Panc1 (cell line): Measurements from ENCODE around the gene FGFRL1. TPM values are rescaled to one million over a fixed set of nuclear protein-coding genes. Genes with fewer than 3 reads are reported as not detected.

ENCODE experiments used
- ATAC-seq: fragments of 200-7000 bp; cut with Tn5 transposase; 2 replicates; pipeline ENCODE4 v1.9.1; 2020; ENCODE audit warnings: mild to moderate bottlenecking, moderate library complexity
- BruUV-seq: library from RNA; stranded (reverse); fragments of 400-500 nt; replicated peaks from 2 replicates; lab custom pipeline; 2021; lab: Mats Ljungman, UMichigan
- CTCF ChIA-PET: fragments of 300-600 bp; sonication (Branson Sonifier 250); formaldehyde crosslinking; loops from one replicate; lab custom pipeline; 2022; ENCODE audit warnings: antibody characterized with exemption; lab: Charles Lee
- POLR2A ChIA-PET: fragments of 300-600 bp; sonication (Branson Sonifier 250); formaldehyde crosslinking; loops from one replicate; lab custom pipeline; 2022; ENCODE audit warnings: antibody characterized with exemption; lab: Charles Lee
- DNase-seq: peaks from one replicate; pipeline ENCODE4 v3.0.0-alpha.2; 2010; ENCODE audit warnings: low read depth, low spot score
- H3K27ac ChIP-seq: 2 replicates; pipeline ENCODE4 v1.5.1; 2011; ENCODE audit warnings: mild to moderate bottlenecking, low read length, inconsistent platforms
- H3K27me3 ChIP-seq: fragments of 200-500 bp; sonication (Bioruptor generic); 2 replicates; pipeline ENCODE4 v1.6.0; 2014; ENCODE audit warnings: low read length, inconsistent platforms; ENCODE audit not compliant: control insufficient read depth, insufficient read depth
- H3K36me3 ChIP-seq: fragments of 200-500 bp; sonication (Bioruptor generic); 2 replicates; pipeline ENCODE4 v1.5.1; 2014; ENCODE audit warnings: inconsistent platforms, mild to moderate bottlenecking, low read length, moderate library complexity; ENCODE audit not compliant: control insufficient read depth, insufficient read depth
- H3K4me1 ChIP-seq: 2 replicates; pipeline ENCODE4 v1.5.1; 2011; ENCODE audit warnings: inconsistent platforms, mild to moderate bottlenecking, low read length, moderate library complexity; ENCODE audit not compliant: control insufficient read depth, insufficient read depth
- H3K4me3 ChIP-seq, 2 experiments: 2 replicates each; pipeline ENCODE4 v1.5.1; 2011 to 2012; ENCODE audit warnings: low read depth in 2 of 2, low read length in 2 of 2, mild to moderate bottlenecking in 2 of 2, inconsistent platforms in 1 of 2, moderate library complexity in 1 of 2
- H3K9me3 ChIP-seq: fragments of 200-500 bp; sonication (Bioruptor generic); 2 replicates; pipeline ENCODE4 v1.5.1; 2014; ENCODE audit warnings: low read depth, mild to moderate bottlenecking, inconsistent platforms, low read length, moderate library complexity; ENCODE audit not compliant: control insufficient read depth, insufficient read depth
- POLR2AphosphoS5 ChIP-seq: IDR thresholded peaks from 2 replicates; pipeline ENCODE4 v1.6.1; 2012; ENCODE audit warnings: mild to moderate bottlenecking, low read depth, low read length, moderate library complexity
- SIN3A ChIP-seq: IDR thresholded peaks from 2 replicates; pipeline ENCODE4 v1.6.1; 2012; ENCODE audit warnings: low read depth, mild to moderate bottlenecking, low read length, moderate library complexity, borderline replicate concordance; ENCODE audit not compliant: insufficient read depth
- TCF7L2 ChIP-seq: IDR thresholded peaks from 2 replicates; pipeline ENCODE4 v1.6.1; 2011; ENCODE audit warnings: mild to moderate bottlenecking, low read depth, low read length, inconsistent platforms
- in situ Hi-C: cut with HindIII; loops from 2 replicates; pipeline ENCODE4 v1.10.0; 2016; ENCODE audit warnings: low sequenced_read_pairs, low pct_unique_long_range_greater_than_20kb
- intact Hi-C: fragments of 100-400 bp; cut with micrococcal nuclease; formaldehyde crosslinking; loops from one replicate; pipeline ENCODE4 v1.10.0; 2022; ENCODE audit not compliant: unreplicated experiment
- total RNA-seq: library from RNA; stranded (reverse); gene quantifications from one replicate; pipeline ENCODE4 v1.2.1, GENCODE V29; 2021; ENCODE audit not compliant: unreplicated experiment
- TF ChIP-seq, protein P1 (sequence below), 2 experiments: IDR thresholded peaks; 2 replicates each; pipeline ENCODE4 v1.6.1; 2011 to 2012; ENCODE audit warnings: low read depth in 2 of 2, control low read depth in 1 of 2, low read length in 1 of 2, mild to moderate bottlenecking in 1 of 2, moderate library complexity in 1 of 2; ENCODE audit not compliant: insufficient read depth in 1 of 2
- TF ChIP-seq, protein P2 (sequence below): fragments of 450-650 bp; IDR thresholded peaks from 2 replicates; pipeline ENCODE4 v1.5.1; 2017; ENCODE audit warnings: mild to moderate bottlenecking

Gene FGFRL1
- total RNA-seq, 1 experiment from 2014 or later = 43.1 TPM

DNA sequence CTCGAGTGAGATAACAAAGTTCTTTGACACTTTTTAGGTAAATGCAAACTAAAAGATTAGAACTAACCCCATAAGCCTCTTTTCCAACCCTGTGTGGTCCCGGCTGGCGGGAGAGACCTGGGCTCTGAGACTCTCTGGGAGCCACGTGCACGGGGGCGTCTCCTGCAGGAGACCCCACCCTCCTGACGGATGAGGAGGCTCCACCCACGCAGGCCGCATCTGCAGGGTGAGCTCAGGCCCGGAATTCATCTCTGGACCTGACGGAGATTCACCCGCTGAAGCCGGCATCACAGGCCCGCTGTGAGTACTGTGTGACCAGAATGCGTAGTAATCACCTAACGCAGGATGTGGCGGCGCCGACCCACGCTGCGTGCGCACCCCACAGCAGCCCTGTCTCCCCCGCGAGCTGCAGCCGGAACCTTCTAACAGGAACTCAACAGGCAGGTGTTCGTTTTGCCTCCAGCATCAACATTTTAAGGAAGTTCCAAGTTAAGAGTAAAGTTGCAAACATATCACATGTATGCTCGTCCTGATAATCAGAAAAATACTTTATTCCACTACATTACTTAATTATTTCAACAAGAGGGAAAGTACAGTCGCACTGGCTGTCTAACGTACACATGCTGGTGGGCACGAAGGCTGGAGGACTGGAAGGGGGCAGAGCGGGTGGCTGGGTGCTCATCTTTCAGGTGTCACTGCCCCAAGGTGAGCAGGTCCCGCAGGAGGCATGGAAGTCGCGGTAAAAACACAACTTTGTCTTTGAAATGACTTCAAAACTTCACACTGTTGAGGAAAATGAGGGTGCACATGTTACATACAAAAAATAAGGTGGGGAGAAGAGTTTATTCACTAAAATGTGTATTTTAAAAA is 44.5 kb downstream of the FGFRL1 start:
- ChIA-PET POLR2A (no interaction called here), CTCF (no interaction called here)
- intact Hi-C loops (no loop called here), in situ Hi-C loops (no loop called here)
- DNase-seq (no peak), ATAC-seq (no peak)
- TF ChIP-seq SIN3A = no peak
- TF ChIP-seq POLR2AphosphoS5 = no peak
- TF ChIP-seq TCF7L2 = no peak
- TF ChIP-seq, protein P1, sequence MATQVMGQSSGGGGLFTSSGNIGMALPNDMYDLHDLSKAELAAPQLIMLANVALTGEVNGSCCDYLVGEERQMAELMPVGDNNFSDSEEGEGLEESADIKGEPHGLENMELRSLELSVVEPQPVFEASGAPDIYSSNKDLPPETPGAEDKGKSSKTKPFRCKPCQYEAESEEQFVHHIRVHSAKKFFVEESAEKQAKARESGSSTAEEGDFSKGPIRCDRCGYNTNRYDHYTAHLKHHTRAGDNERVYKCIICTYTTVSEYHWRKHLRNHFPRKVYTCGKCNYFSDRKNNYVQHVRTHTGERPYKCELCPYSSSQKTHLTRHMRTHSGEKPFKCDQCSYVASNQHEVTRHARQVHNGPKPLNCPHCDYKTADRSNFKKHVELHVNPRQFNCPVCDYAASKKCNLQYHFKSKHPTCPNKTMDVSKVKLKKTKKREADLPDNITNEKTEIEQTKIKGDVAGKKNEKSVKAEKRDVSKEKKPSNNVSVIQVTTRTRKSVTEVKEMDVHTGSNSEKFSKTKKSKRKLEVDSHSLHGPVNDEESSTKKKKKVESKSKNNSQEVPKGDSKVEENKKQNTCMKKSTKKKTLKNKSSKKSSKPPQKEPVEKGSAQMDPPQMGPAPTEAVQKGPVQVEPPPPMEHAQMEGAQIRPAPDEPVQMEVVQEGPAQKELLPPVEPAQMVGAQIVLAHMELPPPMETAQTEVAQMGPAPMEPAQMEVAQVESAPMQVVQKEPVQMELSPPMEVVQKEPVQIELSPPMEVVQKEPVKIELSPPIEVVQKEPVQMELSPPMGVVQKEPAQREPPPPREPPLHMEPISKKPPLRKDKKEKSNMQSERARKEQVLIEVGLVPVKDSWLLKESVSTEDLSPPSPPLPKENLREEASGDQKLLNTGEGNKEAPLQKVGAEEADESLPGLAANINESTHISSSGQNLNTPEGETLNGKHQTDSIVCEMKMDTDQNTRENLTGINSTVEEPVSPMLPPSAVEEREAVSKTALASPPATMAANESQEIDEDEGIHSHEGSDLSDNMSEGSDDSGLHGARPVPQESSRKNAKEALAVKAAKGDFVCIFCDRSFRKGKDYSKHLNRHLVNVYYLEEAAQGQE (IDR thresholded peaks at IDR 0.05; ENCODE audit: insufficient read depth in 1 of 2, low read depth in 2 of 2, low read length in 1 of 2) = no peak
- TF ChIP-seq, protein P2, sequence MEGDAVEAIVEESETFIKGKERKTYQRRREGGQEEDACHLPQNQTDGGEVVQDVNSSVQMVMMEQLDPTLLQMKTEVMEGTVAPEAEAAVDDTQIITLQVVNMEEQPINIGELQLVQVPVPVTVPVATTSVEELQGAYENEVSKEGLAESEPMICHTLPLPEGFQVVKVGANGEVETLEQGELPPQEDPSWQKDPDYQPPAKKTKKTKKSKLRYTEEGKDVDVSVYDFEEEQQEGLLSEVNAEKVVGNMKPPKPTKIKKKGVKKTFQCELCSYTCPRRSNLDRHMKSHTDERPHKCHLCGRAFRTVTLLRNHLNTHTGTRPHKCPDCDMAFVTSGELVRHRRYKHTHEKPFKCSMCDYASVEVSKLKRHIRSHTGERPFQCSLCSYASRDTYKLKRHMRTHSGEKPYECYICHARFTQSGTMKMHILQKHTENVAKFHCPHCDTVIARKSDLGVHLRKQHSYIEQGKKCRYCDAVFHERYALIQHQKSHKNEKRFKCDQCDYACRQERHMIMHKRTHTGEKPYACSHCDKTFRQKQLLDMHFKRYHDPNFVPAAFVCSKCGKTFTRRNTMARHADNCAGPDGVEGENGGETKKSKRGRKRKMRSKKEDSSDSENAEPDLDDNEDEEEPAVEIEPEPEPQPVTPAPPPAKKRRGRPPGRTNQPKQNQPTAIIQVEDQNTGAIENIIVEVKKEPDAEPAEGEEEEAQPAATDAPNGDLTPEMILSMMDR = no peak
- Histone ChIP-seq H3K27me3 (no peaks in the 10 kb centered on the region), H3K36me3 (no peaks in the 10 kb centered on the region), H3K4me3 (no peak overlapping the region), H3K4me1 (peaks cover 3% of the 10 kb centered on the region; the same call in 1 of the 2 replicates), H3K27ac (no peak overlapping the region), H3K9me3 (no peaks in the 10 kb centered on the region)
- BruUV-seq = no TSS peak

DNA sequence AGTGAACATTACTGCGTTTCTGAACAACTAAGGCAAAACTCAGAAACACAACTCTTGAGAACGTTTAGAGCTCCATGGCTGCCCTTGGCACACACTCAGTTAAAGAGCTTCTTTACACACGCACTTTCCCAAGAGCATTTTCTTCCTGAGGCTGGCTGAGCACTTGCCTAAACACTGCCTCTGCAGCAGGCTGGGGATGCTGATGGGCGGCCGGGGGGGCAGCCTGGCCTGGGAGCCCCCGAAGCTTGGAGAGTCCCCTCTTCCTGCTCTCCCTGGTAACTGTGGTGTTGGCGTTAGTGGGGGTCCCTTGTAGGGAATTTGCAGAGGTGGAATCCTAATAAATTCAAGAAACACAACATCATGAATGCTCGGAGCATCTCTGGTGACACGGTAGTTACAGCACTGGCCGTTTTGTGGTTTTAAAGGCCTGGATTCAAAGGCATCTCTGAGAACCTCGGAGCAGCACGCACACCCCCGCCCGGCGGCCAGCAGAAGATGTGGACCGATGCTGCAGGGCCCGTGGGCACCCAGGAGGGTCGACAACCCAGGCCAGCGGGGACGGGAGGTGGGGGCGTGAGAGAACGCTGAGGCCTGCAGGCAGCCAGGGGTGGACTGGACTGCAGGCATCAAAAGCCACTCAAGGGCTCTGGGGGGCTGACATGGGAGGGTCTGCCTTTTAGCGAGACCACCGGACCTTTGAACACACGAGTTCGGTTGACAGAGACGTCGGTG is 45.4 kb downstream of the FGFRL1 start:
- POLR2A ChIA-PET = no interaction called here

More for the DNA sequence above, 45.4 kb downstream of the FGFRL1 start:
- intact Hi-C loops (no loop called here), in situ Hi-C loops (no loop called here)
- TF ChIP-seq, protein P1 (IDR thresholded peaks at IDR 0.05; ENCODE audit: insufficient read depth in 1 of 2, low read depth in 2 of 2, low read length in 1 of 2) = no peak
- TF ChIP-seq SIN3A (no peak), TCF7L2 (no peak), POLR2AphosphoS5 (no peak)
- TF ChIP-seq, protein P2 = no peak
- H3K36me3 ChIP-seq = no peaks in the 10 kb centered on the region
- no peaks in the 10 kb centered on the region for H3K9me3 ChIP-seq
- ATAC-seq (no peak), DNase-seq (no peak)
- peaks cover 3% of the 10 kb centered on the region; the same call in 1 of the 2 replicates for H3K4me1 ChIP-seq
- no peaks in the 10 kb centered on the region for H3K27me3 ChIP-seq
- H3K27ac ChIP-seq = no peak overlapping the region
- H3K4me3 ChIP-seq = no peak overlapping the region
- BruUV-seq = no TSS peak
- CTCF ChIA-PET = no interaction called here
